Astrocyte of the spinal cord (primary cell): ENCODE measurements around the gene OSBPL8.

ENCODE experiments used
- DNase-seq: peaks from one replicate; pipeline ENCODE4 v3.0.0; 2011; ENCODE audit warnings: low read depth, low spot score
- H3K4me3 ChIP-seq: 2 replicates; pipeline ENCODE4 v1.5.1; 2011; ENCODE audit warnings: low read depth, mild to moderate bottlenecking, low read length, moderate library complexity
- CTCF ChIP-seq: IDR thresholded peaks from 2 replicates; pipeline ENCODE4 v1.5.1; 2012; ENCODE audit warnings: low read depth, mild to moderate bottlenecking, low read length, inconsistent platforms
- in situ Hi-C: cut with HindIII; loops from 2 replicates; pipeline ENCODE4 v1.10.0; 2017; ENCODE audit warnings: low sequenced_read_pairs

Gene OSBPL8

GRCh38 chr12:76451528-76451927, 108.0 kb downstream of the OSBPL8 start:
- in situ Hi-C loops = no loop called here
- DNase-seq = no peak
- no peak overlapping the region for H3K4me3 ChIP-seq
- TF ChIP-seq CTCF = no peak

GRCh38 chr12:76450690-76451089, 108.9 kb downstream of the OSBPL8 start:
- no peak for TF ChIP-seq CTCF
- peak; percentile 90 for DNase-seq
- in situ Hi-C loops = no loop called here
- H3K4me3 ChIP-seq = no peak overlapping the region

- DNase-seq = no peak
- in situ Hi-C loops = no loop called here
- no peak for TF ChIP-seq CTCF
Measured at GRCh38 chr12:76449993-76450392, 109.6 kb downstream of the OSBPL8 start.

GRCh38 chr12:76449583-76449982, 110.0 kb downstream of the OSBPL8 start:
- DNase-seq = peak; percentile 62
- H3K4me3 ChIP-seq = no peak overlapping the region
- in situ Hi-C loops = no loop called here
- no peak for TF ChIP-seq CTCF

More at GRCh38 chr12:76449993-76450392, 109.6 kb downstream of the OSBPL8 start:
- H3K4me3 ChIP-seq = no peak overlapping the region

- no peak overlapping the region for H3K4me3 ChIP-seq
- TF ChIP-seq CTCF = no peak
- no peak for DNase-seq
- in situ Hi-C loops = no loop called here
Measured at GRCh38 chr12:76449016-76449415, 110.6 kb downstream of the OSBPL8 start.

GRCh38 chr12:76446090-76446489, 113.5 kb downstream of the OSBPL8 start:
- H3K4me3 ChIP-seq = no peak overlapping the region
- in situ Hi-C loops = no loop called here

More at GRCh38 chr12:76446090-76446489, 113.5 kb downstream of the OSBPL8 start:
- no peak for DNase-seq
- no peak for TF ChIP-seq CTCF
